HL-60 (cell line): ENCODE results near the gene CDC45.

ENCODE experiments used
- DNase-seq, 2 experiments: peaks; one replicate each; pipeline ENCODE4 v3.0.0-alpha.2; 2010 to 2020; ENCODE audit warnings: low read depth in 1 of 2, low spot score in 1 of 2
- H3K27ac ChIP-seq: fragments of 250-450 bp; sonication (Bioruptor Pico); replicated peaks from 2 replicates; pipeline ENCODE4 v1.5.1; 2020; ENCODE audit warnings: mild to moderate bottlenecking, moderate library complexity
- H3K27me3 ChIP-seq: fragments of 250-450 bp; sonication (Bioruptor Pico); 2 replicates; pipeline ENCODE4 v1.5.1; 2021; ENCODE audit warnings: mild to moderate bottlenecking, moderate library complexity; ENCODE audit not compliant: insufficient read depth, poor library complexity, severe bottlenecking
- H3K4me3 ChIP-seq: replicated peaks from 2 replicates; pipeline ENCODE4 v1.5.1; 2011; ENCODE audit warnings: mild to moderate bottlenecking, control low read depth, low read length; ENCODE audit not compliant: insufficient read depth
- GABPA ChIP-seq: IDR thresholded peaks from 2 replicates; pipeline ENCODE4 v1.6.1; 2012; ENCODE audit warnings: low read depth
- POLR2AphosphoS5 ChIP-seq: IDR thresholded peaks from 2 replicates; pipeline ENCODE4 v1.6.1; 2012; ENCODE audit warnings: low read depth
- SPI1 ChIP-seq: IDR thresholded peaks from 2 replicates; pipeline ENCODE4 v1.6.1; 2012; ENCODE audit warnings: low read depth, mild to moderate bottlenecking, borderline replicate concordance
- TF ChIP-seq, protein P1 (sequence below): IDR thresholded peaks from 2 replicates; pipeline ENCODE4 v1.6.1; 2012; ENCODE audit warnings: low read depth; ENCODE audit not compliant: insufficient replicate concordance
- TF ChIP-seq, protein P2 (sequence below): IDR thresholded peaks from one replicate; pipeline ENCODE4 v1.5.1; 2011; ENCODE audit warnings: low read length, control low read depth, inconsistent platforms; ENCODE audit not compliant: insufficient read depth

The CDC45 gene

GRCh38 chr22:19488285-19488684 is 8.6 kb downstream of the CDC45 start:
- no peak overlapping the region for H3K27ac ChIP-seq
- H3K4me3 ChIP-seq: no peak overlapping the region
- TF ChIP-seq SPI1: no peak
- TF ChIP-seq GABPA: no peak
- TF ChIP-seq, protein P1, sequence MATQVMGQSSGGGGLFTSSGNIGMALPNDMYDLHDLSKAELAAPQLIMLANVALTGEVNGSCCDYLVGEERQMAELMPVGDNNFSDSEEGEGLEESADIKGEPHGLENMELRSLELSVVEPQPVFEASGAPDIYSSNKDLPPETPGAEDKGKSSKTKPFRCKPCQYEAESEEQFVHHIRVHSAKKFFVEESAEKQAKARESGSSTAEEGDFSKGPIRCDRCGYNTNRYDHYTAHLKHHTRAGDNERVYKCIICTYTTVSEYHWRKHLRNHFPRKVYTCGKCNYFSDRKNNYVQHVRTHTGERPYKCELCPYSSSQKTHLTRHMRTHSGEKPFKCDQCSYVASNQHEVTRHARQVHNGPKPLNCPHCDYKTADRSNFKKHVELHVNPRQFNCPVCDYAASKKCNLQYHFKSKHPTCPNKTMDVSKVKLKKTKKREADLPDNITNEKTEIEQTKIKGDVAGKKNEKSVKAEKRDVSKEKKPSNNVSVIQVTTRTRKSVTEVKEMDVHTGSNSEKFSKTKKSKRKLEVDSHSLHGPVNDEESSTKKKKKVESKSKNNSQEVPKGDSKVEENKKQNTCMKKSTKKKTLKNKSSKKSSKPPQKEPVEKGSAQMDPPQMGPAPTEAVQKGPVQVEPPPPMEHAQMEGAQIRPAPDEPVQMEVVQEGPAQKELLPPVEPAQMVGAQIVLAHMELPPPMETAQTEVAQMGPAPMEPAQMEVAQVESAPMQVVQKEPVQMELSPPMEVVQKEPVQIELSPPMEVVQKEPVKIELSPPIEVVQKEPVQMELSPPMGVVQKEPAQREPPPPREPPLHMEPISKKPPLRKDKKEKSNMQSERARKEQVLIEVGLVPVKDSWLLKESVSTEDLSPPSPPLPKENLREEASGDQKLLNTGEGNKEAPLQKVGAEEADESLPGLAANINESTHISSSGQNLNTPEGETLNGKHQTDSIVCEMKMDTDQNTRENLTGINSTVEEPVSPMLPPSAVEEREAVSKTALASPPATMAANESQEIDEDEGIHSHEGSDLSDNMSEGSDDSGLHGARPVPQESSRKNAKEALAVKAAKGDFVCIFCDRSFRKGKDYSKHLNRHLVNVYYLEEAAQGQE: no peak
- TF ChIP-seq, protein P2, sequence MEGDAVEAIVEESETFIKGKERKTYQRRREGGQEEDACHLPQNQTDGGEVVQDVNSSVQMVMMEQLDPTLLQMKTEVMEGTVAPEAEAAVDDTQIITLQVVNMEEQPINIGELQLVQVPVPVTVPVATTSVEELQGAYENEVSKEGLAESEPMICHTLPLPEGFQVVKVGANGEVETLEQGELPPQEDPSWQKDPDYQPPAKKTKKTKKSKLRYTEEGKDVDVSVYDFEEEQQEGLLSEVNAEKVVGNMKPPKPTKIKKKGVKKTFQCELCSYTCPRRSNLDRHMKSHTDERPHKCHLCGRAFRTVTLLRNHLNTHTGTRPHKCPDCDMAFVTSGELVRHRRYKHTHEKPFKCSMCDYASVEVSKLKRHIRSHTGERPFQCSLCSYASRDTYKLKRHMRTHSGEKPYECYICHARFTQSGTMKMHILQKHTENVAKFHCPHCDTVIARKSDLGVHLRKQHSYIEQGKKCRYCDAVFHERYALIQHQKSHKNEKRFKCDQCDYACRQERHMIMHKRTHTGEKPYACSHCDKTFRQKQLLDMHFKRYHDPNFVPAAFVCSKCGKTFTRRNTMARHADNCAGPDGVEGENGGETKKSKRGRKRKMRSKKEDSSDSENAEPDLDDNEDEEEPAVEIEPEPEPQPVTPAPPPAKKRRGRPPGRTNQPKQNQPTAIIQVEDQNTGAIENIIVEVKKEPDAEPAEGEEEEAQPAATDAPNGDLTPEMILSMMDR: no peak
- TF ChIP-seq POLR2AphosphoS5: no peak
- no peak for DNase-seq
- no peaks in the 10 kb centered on the region for H3K27me3 ChIP-seq

- H3K27me3 ChIP-seq: no peaks in the 10 kb centered on the region
- DNase-seq: no peak
- no peak overlapping the region for H3K27ac ChIP-seq
- no peak overlapping the region for H3K4me3 ChIP-seq
- TF ChIP-seq, protein P2: no peak
- TF ChIP-seq, protein P1: no peak
- no peak for TF ChIP-seq SPI1
- no peak for TF ChIP-seq GABPA
- no peak for TF ChIP-seq POLR2AphosphoS5
Measured at GRCh38 chr22:19488884-19489843, 9.4 kb downstream of the CDC45 start.

GRCh38 chr22:19490628-19491230 is 11.0 kb downstream of the CDC45 start:
- TF ChIP-seq, protein P2: no peak
- no peak for TF ChIP-seq SPI1
- TF ChIP-seq, protein P1: no peak
- TF ChIP-seq POLR2AphosphoS5: no peak
- no peak for TF ChIP-seq GABPA

More at GRCh38 chr22:19490628-19491230, 11.0 kb downstream of the CDC45 start:
- DNase-seq: no peak
- Histone ChIP-seq H3K4me3 (no peak overlapping the region), H3K27ac (no peak overlapping the region), H3K27me3 (no peaks in the 10 kb centered on the region)
